Esophagus muscularis mucosa (tissue), 4 donors: ENCODE data around the gene VAPB. TPM values are rescaled to one million over a fixed set of nuclear protein-coding genes. Genes with fewer than 3 reads are reported as not detected.

Experiments
- DNase-seq: peaks from one replicate; pipeline ENCODE4 v3.0.0-alpha.2; 2017; ENCODE audit errors: extremely low spot score
- H3K27ac ChIP-seq, 4 donors: fragments of 200-600 bp; sonication (generic); replicated peaks in 1 of 4; 1 replicate in 3 of 4; 2 replicates in 1 of 4; pipeline ENCODE4 v1.5.1; 2016 to 2019; ENCODE audit warnings: mild to moderate bottlenecking in 1 of 4
- H3K27me3 ChIP-seq, 4 donors: fragments of 200-600 bp; sonication (generic); one replicate each; pipeline versions ENCODE4 v1.5.1 to v1.6.0; 2016 to 2019
- H3K36me3 ChIP-seq, 4 donors: fragments of 200-600 bp; sonication (generic); one replicate each; pipeline ENCODE4 v1.5.1; 2016 to 2019
- H3K4me1 ChIP-seq, 4 donors: fragments of 200-600 bp; sonication (generic); one replicate each; pipeline ENCODE4 v1.5.1; 2016 to 2019
- H3K4me3 ChIP-seq, 4 donors: fragments of 200-600 bp; sonication (generic); 1 replicate in 2 of 4; 2 replicates in 2 of 4; pipeline ENCODE4 v1.5.1; 2016 to 2019; ENCODE audit warnings: mild to moderate bottlenecking in 4 of 4, moderate library complexity in 1 of 4
- H3K9me3 ChIP-seq, 4 donors: fragments of 200-600 bp; sonication (generic); 1 replicate in 3 of 4; 2 replicates in 1 of 4; pipeline ENCODE4 v1.5.1; 2016 to 2019
- CTCF ChIP-seq, 3 experiments: fragments of 200-600 bp in 2 of 3; fragments of 450-650 bp in 1 of 3; sonication (generic) in 2 of 3; IDR thresholded peaks; one replicate each; pipeline ENCODE4 v1.5.1; 2017 to 2019; ENCODE audit warnings: antibody characterized with exemption in 3 of 3, mild to moderate bottlenecking in 2 of 3, moderate library complexity in 1 of 3
- EP300 ChIP-seq: sonication (generic); formaldehyde crosslinking; IDR thresholded peaks from one replicate; pipeline ENCODE4 v1.6.1; 2017; ENCODE audit warnings: antibody characterized with exemption
- POLR2A ChIP-seq: fragments of 450-650 bp; IDR thresholded peaks from one replicate; pipeline ENCODE4 v1.6.1; 2017; ENCODE audit warnings: antibody characterized with exemption, moderate library complexity, mild to moderate bottlenecking, low read depth
- POLR2AphosphoS5 ChIP-seq, 2 donors: sonication (generic); formaldehyde crosslinking; IDR thresholded peaks; one replicate each; pipeline ENCODE4 v1.6.1; 2017; ENCODE audit warnings: antibody characterized with exemption in 2 of 2
- WGBS: methylation state at CpG from one replicate; pipeline ENCODE4 v1.1.5; 2018; 5-methylcytosine and 5-hydroxymethylcytosine counted together
- intact Hi-C: fragments of 100-400 bp; cut with DNase I; formaldehyde crosslinking; loops from one replicate; pipeline ENCODE4 v1.15.1; 2023
- total RNA-seq, 4 donors: library from RNA; depleted of rRNA; stranded (reverse); fragments of >200 nt; gene quantifications; one replicate each; pipeline versions ENCODE4 v1.1.0 to v1.2.1, GENCODE V29; 2016

The VAPB gene
- total RNA-seq, 4 donors from 2014 or later = 24.9 to 39.0 (median 28.3) TPM

GRCh38 chr20:58498470-58499068, 109.5 kb downstream of the VAPB start:
- Histone ChIP-seq H3K4me1 (no peaks in the 10 kb centered on the region), H3K27ac (no peak overlapping the region), H3K27me3 (no peaks in the 10 kb centered on the region), H3K4me3 (no peak overlapping the region), H3K9me3 (peaks cover 0 to 13% (median 7%) of the 10 kb centered on the region in 4 donors), H3K36me3 (no peaks in the 10 kb centered on the region)
- WGBS = 82% methylated on average over 8 of the region's 9 CpGs
- intact Hi-C loops = no loop called here
- TF ChIP-seq POLR2A = no peak
- TF ChIP-seq CTCF (IDR thresholded peaks at IDR 0.05) = no peak
- DNase-seq = no peak

GRCh38 chr20:58500256-58500655, 111.2 kb downstream of the VAPB start:
- no peak overlapping the region for H3K4me3 ChIP-seq
- DNase-seq = no peak
- H3K27ac ChIP-seq = no peak overlapping the region
- no peaks in the 10 kb centered on the region for H3K4me1 ChIP-seq
- H3K9me3 ChIP-seq = peaks cover 0 to 28% (median 20%) of the 10 kb centered on the region in 4 donors
- TF ChIP-seq POLR2AphosphoS5 (IDR thresholded peaks at IDR 0.05) = no peak
- no peak for TF ChIP-seq CTCF (IDR thresholded peaks at IDR 0.05)
- TF ChIP-seq EP300 = no peak
- TF ChIP-seq POLR2A = no peak
- 90% methylated on average over 7 of the region's 7 CpGs for WGBS
- no peaks in the 10 kb centered on the region for H3K27me3 ChIP-seq
- intact Hi-C loops = no loop called here
- no peaks in the 10 kb centered on the region for H3K36me3 ChIP-seq

Other genes with a start within 250 kb of the VAPB start
- not detected for gene ANKRD60, start 160.6 kb upstream of the VAPB start, total RNA-seq
- 10 to 100 TPM; 17.9 to 24.0 (median 20.4) TPM for gene RAB22A, start 79.5 kb upstream of the VAPB start, total RNA-seq
- 1 to 10 TPM in 2 of 4 donors, under 1 TPM in 2; 0.33 to 1.7 (median 1.1) TPM for gene APCDD1L, start 126.2 kb downstream of the VAPB start, total RNA-seq